Gastroesophageal sphincter (tissue), 4 donors: ENCODE results near the gene YWHAB. TPM values are rescaled to one million over a fixed set of nuclear protein-coding genes. Genes with fewer than 3 reads are reported as not detected.

ENCODE experiments used
- ATAC-seq: fragments of 150-250 bp; one replicate; pipeline ENCODE4 v1.9.1; 2016; ENCODE audit warnings: mild to moderate bottlenecking, moderate library complexity
- H3K27ac ChIP-seq, 4 donors: fragments of 200-600 bp; sonication (generic) in 3 of 4; 1 replicate in 3 of 4; 2 replicates in 1 of 4; pipeline ENCODE4 v1.5.1; 2016 to 2019
- H3K27me3 ChIP-seq: fragments of 200-600 bp; sonication (generic); one replicate; pipeline ENCODE4 v1.5.1; 2019
- H3K36me3 ChIP-seq, 2 donors: fragments of 200-600 bp; sonication (generic); one replicate each; pipeline ENCODE4 v1.5.1; 2019; ENCODE audit warnings: control low read depth in 1 of 2
- H3K4me1 ChIP-seq, 3 donors: fragments of 200-600 bp; sonication (generic); 1 replicate in 2 of 3; 2 replicates in 1 of 3; pipeline ENCODE4 v1.5.1; 2016 to 2019; ENCODE audit warnings: control low read depth in 2 of 3
- H3K4me3 ChIP-seq, 2 donors: fragments of 200-600 bp; sonication (generic); one replicate each; pipeline ENCODE4 v1.5.1; 2019; ENCODE audit warnings: mild to moderate bottlenecking in 1 of 2, moderate library complexity in 1 of 2
- H3K9me3 ChIP-seq, 3 donors: fragments of 200-600 bp; sonication (generic); one replicate each; pipeline ENCODE4 v1.5.1; 2017 to 2019; ENCODE audit warnings: control low read depth in 2 of 3
- CTCF ChIP-seq, 4 experiments: fragments of 200-600 bp in 2 of 4; fragments of 450-650 bp in 2 of 4; sonication (generic) in 1 of 4; IDR thresholded peaks; one replicate each; pipeline ENCODE4 v1.5.1; 2017 to 2019; ENCODE audit warnings: antibody characterized with exemption in 4 of 4, mild to moderate bottlenecking in 2 of 4, moderate library complexity in 2 of 4
- EP300 ChIP-seq: sonication (generic); formaldehyde crosslinking; IDR thresholded peaks from one replicate; pipeline ENCODE4 v1.6.1; 2017; ENCODE audit warnings: antibody characterized with exemption, mild to moderate bottlenecking
- POLR2A ChIP-seq, 2 donors: fragments of 450-650 bp; IDR thresholded peaks; one replicate each; pipeline ENCODE4 v1.6.1; 2017; ENCODE audit warnings: antibody characterized with exemption in 2 of 2, mild to moderate bottlenecking in 2 of 2, moderate library complexity in 1 of 2
- POLR2AphosphoS5 ChIP-seq: sonication (generic); formaldehyde crosslinking; IDR thresholded peaks from one replicate; pipeline ENCODE4 v1.6.1; 2017; ENCODE audit warnings: antibody characterized with exemption
- WGBS, 2 donors: methylation state at CpG; one replicate each; pipeline ENCODE4 v1.1.5; 2018; ENCODE audit warnings: low coverage in 1 of 2; 5-methylcytosine and 5-hydroxymethylcytosine counted together
- total RNA-seq, 4 donors: library from RNA; depleted of rRNA; stranded (reverse); fragments of >200 nt; gene quantifications; one replicate each; pipeline ENCODE4 v1.1.0, GENCODE V29; 2016

The YWHAB gene
- total RNA-seq = 100 to 1,000 TPM; 127 to 143 (median 135) TPM

GRCh38 chr20:44885392-44886265 lies at the start of gene YWHAB:
TSS of gene YWHAB (plus strand) at chr20:44885705. CDS start at chr20:44901534, 15,829 bp downstream.
- 0 to 3% methylated on average over 8 to 11 of the region's 88 CpGs for WGBS, 2 donors
- TF ChIP-seq POLR2AphosphoS5 (peak; percentile 80), POLR2A (IDR thresholded peaks at IDR 0.05) (peak; percentile 79 to 86), CTCF (IDR thresholded peaks at IDR 0.05) (peak in 2 of 4 experiments; percentile 36 to 40), EP300 (no peak)
- Histone ChIP-seq H3K9me3 (no peaks in the 10 kb centered on the region), H3K36me3 (no peaks in the 10 kb centered on the region), H3K27me3 (no peaks in the 10 kb centered on the region), H3K4me1 (peaks cover 15 to 55% (median 21%) of the 10 kb centered on the region in 3 donors), H3K4me3 (peak within 1 kb of the TSS; percentile 78 to 95), H3K27ac (peak within 1 kb of the TSS; percentile 92 to 99 (median 96))
- peak; percentile 99 for ATAC-seq

GRCh38 chr20:44836601-44837120 lies 48.8 kb upstream of the YWHAB start:
- Histone ChIP-seq H3K27me3 (peaks cover 40% of the 10 kb centered on the region), H3K4me3 (no peak overlapping the region), H3K9me3 (peaks cover 0 to 5% (median 0%) of the 10 kb centered on the region in 3 donors), H3K27ac (no peak overlapping the region), H3K36me3 (no peaks in the 10 kb centered on the region), H3K4me1 (no peaks in the 10 kb centered on the region)
- WGBS, 2 donors = 89 to 92% methylated on average over 4 to 9 of the region's 12 CpGs
- ATAC-seq = no peak
- TF ChIP-seq POLR2A (IDR thresholded peaks at IDR 0.05) (no peak), EP300 (no peak), POLR2AphosphoS5 (no peak), CTCF (IDR thresholded peaks at IDR 0.05) (no peak)

GRCh38 chr20:44837946-44838345 lies 47.6 kb upstream of the YWHAB start:
- TF ChIP-seq POLR2AphosphoS5 (no peak), CTCF (IDR thresholded peaks at IDR 0.05) (no peak), POLR2A (IDR thresholded peaks at IDR 0.05) (no peak), EP300 (no peak)
- 17 to 20% methylated on average over 1 of the region's 3 CpGs for WGBS, 2 donors
- peaks cover 40% of the 10 kb centered on the region for H3K27me3 ChIP-seq
- H3K36me3 ChIP-seq = no peaks in the 10 kb centered on the region
- no peak overlapping the region for H3K27ac ChIP-seq
- no peak overlapping the region for H3K4me3 ChIP-seq
- no peaks in the 10 kb centered on the region for H3K4me1 ChIP-seq
- peaks cover 0 to 5% (median 0%) of the 10 kb centered on the region in 3 donors for H3K9me3 ChIP-seq
- no peak for ATAC-seq

- Histone ChIP-seq H3K4me3 (no peak overlapping the region), H3K4me1 (no peaks in the 10 kb centered on the region), H3K27me3 (peaks cover 45% of the 10 kb centered on the region), H3K9me3 (peaks cover 0 to 2% (median 0%) of the 10 kb centered on the region in 3 donors), H3K36me3 (no peaks in the 10 kb centered on the region), H3K27ac (no peak overlapping the region)
- no peak for ATAC-seq
- WGBS, 2 donors = 79% methylated on average over 1 of the region's 1 CpG; no CpG with 5 or more reads in 1 of the 2 donors
- TF ChIP-seq CTCF (IDR thresholded peaks at IDR 0.05) = no peak
- TF ChIP-seq POLR2A (IDR thresholded peaks at IDR 0.05) = no peak
- TF ChIP-seq POLR2AphosphoS5 = no peak
- TF ChIP-seq EP300 = no peak
Observed at GRCh38 chr20:44838521-44838920, 47.0 kb upstream of the YWHAB start.

- H3K27ac ChIP-seq = no peak overlapping the region
- 77 to 81% methylated on average over 3 to 5 of the region's 5 CpGs for WGBS, 2 donors
- H3K9me3 ChIP-seq = no peaks in the 10 kb centered on the region
- no peak for ATAC-seq
- no peaks in the 10 kb centered on the region for H3K36me3 ChIP-seq
- H3K4me3 ChIP-seq = no peak overlapping the region
- TF ChIP-seq EP300 = no peak
- TF ChIP-seq POLR2AphosphoS5 = no peak
- TF ChIP-seq POLR2A (IDR thresholded peaks at IDR 0.05) = no peak
- no peak for TF ChIP-seq CTCF (IDR thresholded peaks at IDR 0.05)
- peaks cover 55% of the 10 kb centered on the region for H3K27me3 ChIP-seq
- no peaks in the 10 kb centered on the region for H3K4me1 ChIP-seq
Observed at GRCh38 chr20:44839481-44839880, 46.0 kb upstream of the YWHAB start.
